ENCODE results near the gene NINJ2.

NINJ2 gene

DNA sequence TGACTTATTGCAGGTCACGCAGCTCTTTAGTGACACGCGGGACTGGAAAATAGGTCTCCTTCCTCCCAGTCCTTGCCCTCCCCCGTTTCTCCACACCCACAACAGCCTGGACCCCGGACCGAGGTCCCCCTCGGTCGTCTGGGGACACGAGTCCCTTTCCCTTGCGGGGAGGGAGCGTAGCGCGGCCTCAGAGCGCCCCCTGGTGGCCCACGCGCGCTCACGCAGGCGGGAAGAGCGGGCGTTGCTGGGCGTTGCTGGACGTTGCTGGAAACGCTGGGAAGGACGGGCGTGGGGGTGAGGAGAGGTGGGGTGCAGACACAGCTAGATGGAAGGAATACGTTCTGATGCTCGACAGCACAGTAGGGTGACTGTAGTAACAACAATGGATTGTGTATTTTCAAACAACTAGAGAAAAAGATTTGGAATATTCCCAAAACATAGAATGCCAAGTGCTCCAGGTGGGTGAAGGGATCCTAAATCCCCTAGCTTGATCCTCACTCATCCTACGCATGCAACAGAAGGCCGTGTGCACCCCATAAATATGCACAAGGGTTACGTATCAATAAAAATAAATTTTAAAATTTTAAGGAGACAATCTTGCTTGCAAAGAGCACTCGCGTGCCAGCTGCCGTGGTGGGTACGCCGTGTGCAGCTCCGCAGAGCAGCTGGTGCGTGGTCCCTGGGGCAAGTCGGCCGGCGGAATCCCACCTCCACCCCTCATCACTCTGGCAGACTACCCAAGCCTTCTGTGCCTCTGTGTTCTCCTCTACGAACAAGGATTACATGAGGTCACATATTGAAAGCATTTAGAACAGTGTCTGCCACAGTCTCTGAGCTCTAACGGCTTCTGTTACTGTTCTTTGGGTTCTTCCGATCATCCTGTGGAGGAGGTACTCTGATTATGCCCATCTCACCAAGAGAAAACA, 116.1 kb downstream of the NINJ2 start:
- peak; percentile 60 for DNase-seq (ENCODE audit: low spot score)

DNA sequence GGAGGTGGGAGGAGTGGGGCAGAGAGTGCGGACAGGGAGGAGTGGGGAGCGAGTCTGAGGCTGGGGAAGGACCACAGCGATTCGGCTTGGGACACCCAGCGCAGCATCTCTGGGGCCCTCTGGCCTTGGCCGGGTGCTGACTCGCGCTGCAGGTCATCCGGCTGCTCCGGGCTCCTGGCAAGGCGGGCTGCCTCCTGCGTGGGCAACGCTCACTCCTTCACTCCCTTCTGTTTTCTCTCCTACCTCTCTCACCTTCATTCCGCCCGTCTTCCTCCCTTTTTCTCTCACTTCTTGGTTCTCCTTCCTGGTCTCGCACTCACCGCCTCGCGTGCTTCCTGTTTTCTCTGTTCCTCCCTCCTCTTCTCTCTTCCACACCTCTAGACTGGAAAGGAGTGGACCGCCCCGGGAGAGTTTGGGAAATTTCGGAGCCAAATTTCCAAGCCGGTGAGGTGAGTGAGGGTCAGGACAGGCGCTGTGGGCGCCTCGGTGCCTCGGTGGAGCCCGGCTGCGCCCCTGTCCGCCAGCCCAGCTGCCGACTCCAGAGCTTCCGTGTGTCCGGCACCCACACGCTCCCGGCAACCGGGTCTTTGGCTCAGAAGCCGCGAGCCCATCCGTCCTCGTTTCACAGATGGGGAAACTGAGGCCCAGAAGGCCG, 116.9 kb downstream of the NINJ2 start:
- no peak for DNase-seq (ENCODE audit: low spot score)

DNA sequence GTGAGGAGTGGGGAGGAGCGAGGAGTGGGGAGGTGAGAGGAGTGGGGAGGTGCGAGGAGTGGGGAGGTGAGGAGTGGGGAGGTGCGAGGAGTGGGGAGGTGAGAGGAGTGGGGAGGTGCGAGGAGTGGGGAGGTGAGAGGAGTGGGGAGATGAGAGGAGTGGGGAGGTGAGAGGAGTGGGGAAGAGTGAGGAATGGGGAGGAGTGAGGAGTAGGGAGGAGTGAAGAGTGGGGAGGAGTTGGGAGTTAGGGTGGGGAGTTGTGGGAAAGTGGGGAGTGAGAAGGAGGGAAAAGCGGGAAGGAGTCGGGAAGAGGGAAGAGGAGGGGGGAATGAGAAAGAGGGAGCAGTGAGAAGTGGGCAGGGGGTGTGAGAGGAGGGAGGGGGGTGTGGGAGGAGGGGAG, 117.4 kb downstream of the NINJ2 start:
- no peak for DNase-seq (ENCODE audit: low spot score)

- no peak for DNase-seq (ENCODE audit: low spot score)
These were observed 118.2 kb downstream of the NINJ2 start for GRCh38 chr12:544941-545635.

GRCh38 chr12:544142-544541, 119.1 kb downstream of the NINJ2 start:
- no peak for DNase-seq (ENCODE audit: low spot score)

- no peak for DNase-seq (ENCODE audit: low spot score)
These were observed 120.2 kb downstream of the NINJ2 start for GRCh38 chr12:543114-543451.

DNA sequence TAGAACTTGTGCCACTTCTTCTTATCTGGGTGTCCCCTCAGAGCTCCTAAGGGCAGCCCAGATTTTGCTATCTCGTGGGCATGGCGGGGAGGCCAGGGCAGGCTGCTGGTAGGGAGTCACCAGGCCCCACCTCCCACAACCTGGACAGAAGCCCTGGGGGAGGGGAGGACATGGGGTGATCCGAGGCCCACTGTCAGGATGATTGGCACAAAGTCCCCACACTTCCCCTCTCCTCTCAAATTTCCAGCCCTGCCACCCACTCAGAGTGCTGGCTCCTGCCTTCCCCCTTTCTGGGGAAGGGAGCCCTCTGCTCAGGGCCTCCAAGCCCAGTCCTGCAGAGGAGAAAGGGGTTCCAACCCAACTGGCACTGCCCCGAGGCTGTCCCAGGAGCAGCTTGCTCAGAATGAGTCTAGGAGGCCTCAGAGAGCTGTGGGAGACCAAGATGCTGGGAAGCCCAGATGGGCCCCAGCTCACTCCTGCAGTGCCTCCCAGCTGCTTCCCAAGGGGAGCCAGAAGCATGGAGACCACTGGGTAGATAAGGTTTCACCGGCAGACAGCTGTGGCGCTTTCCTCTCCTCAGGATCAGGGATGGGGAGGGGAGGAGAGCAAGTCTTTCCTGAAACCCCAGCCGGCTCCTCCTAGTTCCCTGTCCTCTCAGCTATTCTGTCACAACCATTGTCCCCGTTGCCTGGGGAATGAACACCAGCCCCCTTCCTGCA, 120.7 kb downstream of the NINJ2 start:
- DNase-seq (ENCODE audit: low spot score): peak; percentile 36

- no peak for DNase-seq (ENCODE audit: low spot score)
These were observed 121.4 kb downstream of the NINJ2 start for GRCh38 chr12:541676-542324.

DNA sequence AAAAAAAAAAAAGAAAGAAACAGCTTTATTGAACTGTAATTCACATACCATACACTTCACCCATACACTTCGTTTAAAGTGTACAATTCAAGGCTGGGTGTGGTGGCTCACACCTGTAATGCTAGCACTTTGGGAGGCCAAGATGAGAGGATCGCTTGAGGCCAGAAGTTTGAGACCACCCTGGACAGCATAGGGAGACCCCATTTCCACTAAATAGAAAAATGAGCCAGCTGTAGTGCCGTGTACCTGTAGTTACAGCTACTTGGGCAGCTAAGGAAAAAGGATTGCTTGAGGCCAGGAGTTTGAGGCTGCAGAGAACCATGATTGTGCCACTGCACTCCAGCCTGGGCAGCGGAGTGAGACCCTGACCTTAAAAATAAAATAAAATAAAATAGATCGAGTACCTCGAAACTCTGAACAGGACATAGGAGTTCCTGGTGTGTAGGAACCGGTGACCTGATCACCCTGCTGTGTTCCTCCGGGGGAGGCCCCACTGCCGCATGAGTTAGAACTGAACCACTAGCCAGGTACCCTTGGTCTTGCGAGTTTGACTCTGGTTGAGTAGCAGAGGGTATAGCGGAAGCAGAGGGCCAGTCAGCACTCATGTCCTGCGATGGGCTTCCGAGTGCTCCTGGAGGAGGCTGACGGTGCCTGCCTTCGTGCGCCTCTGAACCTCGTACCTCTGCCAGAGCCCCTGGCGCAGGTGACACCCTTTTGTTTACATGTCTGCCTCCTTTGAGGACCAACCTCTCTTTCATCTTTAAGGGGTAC, 123.5 kb downstream of the NINJ2 start:
- no peak for DNase-seq (ENCODE audit: low spot score)

- DNase-seq (ENCODE audit: low spot score): peak; percentile 67
These were observed 124.3 kb downstream of the NINJ2 start for GRCh38 chr12:538731-539539.

DNA sequence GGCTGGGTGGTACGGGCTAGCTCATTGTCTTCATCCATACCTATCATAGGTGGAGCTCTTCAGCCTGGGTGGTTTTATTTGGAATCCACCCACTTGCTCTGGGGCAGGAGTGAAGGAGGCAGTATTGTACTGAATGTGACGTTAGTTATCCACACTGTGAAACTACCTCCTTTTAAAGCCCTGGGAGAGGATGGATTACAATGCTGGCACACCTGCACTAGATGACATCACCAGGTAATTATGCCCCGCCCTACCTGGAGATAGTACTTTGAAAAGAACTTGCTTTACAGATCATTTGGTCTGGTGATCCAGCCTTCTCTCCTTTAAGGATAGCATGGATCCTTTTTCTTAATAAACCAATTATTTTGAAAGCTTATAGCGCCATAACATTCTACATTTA, 125.5 kb downstream of the NINJ2 start:
- no peak for DNase-seq (ENCODE audit: low spot score)

- no peak for DNase-seq (ENCODE audit: low spot score)
These were observed 126.4 kb downstream of the NINJ2 start for GRCh38 chr12:536751-537245.

GRCh38 chr12:535396-535795, 127.8 kb downstream of the NINJ2 start:
- no peak for DNase-seq (ENCODE audit: low spot score)

DNA sequence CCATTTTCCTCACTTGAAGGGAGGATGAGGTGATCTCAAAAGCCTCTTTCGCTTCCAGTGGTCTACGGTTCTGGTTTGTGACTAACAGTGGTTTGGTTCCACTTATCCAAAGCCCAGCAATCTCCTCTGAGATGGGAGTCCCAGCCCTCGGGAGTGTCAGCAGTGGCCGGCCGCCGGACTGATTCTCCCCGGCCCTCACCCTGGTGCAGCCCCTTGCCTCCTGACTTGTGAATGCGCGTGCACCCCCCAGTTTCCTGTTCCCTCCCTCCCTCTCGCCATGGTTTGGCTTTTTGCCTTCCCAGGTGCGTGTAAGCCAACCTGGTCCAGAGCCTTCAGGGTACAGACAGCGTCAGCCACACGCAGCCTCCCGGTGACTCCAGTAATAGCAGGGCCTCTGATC, 129.0 kb downstream of the NINJ2 start:
- no peak for DNase-seq (ENCODE audit: low spot score)

GRCh38 chr12:533718-534117, 129.5 kb downstream of the NINJ2 start:
- no peak for DNase-seq (ENCODE audit: low spot score)

DNA sequence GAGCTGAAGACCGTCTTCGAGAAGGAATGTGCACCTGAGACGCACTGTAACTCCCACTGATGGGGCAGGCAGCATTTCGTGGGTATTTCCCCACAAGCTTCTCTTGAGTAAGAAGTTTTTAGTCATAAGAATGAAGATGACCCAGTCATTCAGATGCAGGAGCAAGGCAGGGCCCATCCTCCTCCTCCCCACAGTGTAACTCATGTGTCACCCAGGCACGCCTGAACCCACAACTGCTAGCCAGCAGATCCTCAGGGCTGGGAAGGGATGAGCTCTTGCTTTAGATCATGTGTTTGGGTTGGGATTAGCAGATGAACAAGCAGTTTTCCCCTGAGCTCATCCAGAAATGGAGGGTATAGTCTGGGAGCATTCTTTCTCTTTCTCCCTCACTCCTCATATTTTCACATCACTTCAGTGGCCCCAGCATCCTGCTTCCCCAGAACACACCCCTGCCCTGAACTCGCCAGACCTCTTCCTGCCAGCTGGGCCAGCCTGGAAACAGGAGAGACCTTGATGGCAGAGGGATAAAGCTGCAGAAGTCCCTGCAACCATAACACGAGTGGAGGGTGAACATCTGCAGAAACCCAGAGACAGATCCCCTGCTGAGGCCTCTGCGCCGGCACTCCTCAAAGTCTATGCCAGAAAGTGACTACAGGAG, 130.2 kb downstream of the NINJ2 start:
- DNase-seq (ENCODE audit: low spot score): no peak

- DNase-seq (ENCODE audit: low spot score): no peak
These were observed 131.2 kb downstream of the NINJ2 start for GRCh38 chr12:531951-532585.

DNA sequence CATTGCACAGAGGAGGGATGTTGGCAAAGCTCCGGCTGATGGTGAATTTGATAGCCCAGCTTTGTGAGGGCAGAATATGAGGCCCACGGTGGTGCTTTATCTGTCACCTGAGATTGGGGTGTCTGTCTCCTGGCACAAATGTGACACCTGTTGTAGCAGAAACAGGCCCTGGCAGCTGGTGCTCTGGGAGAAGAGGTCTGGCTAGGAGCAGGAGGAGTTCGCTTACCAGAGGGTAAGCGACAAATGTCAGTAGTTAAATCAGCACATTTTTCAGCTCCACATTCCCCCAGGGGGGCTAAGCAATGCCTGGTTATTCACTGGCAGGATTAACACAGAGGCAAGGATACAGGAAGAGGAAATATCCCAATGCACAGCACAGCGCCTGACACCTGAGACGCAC, 132.4 kb downstream of the NINJ2 start:
- no peak for DNase-seq (ENCODE audit: low spot score)

DNA sequence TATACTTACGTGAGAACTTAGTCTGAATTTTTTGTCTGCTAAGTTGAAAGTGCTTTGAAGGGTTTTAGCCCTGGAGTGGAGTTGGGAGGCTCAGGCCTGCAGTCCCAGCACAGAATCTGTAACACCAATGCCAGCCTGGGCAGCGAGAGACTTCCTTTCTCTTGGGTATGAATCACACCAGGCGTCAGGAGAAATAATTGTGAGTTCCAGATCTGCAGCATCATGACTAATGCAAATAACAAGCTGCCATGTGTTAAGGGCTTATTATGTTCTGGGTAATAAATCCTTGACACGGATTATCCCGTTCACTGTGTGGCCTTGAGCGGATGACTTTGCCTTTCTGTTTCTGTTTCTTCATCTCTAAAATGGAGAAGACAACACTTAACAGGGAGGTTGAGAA, 132.9 kb downstream of the NINJ2 start:
- DNase-seq (ENCODE audit: low spot score): peak; percentile 83

Data from kidney capillary endothelial cell (primary cell).